ENCODE results near the gene ARHGAP44. TPM values are rescaled to one million over a fixed set of nuclear protein-coding genes. Genes with fewer than 3 reads are reported as not detected.

ARHGAP44 gene
- total and polyA plus RNA-seq, 2 of the 13 experiments (the other 11 are each of a cell fraction or from before 2014, with no cell fraction given), result 0.79 to 3.1 TPM

DNA sequence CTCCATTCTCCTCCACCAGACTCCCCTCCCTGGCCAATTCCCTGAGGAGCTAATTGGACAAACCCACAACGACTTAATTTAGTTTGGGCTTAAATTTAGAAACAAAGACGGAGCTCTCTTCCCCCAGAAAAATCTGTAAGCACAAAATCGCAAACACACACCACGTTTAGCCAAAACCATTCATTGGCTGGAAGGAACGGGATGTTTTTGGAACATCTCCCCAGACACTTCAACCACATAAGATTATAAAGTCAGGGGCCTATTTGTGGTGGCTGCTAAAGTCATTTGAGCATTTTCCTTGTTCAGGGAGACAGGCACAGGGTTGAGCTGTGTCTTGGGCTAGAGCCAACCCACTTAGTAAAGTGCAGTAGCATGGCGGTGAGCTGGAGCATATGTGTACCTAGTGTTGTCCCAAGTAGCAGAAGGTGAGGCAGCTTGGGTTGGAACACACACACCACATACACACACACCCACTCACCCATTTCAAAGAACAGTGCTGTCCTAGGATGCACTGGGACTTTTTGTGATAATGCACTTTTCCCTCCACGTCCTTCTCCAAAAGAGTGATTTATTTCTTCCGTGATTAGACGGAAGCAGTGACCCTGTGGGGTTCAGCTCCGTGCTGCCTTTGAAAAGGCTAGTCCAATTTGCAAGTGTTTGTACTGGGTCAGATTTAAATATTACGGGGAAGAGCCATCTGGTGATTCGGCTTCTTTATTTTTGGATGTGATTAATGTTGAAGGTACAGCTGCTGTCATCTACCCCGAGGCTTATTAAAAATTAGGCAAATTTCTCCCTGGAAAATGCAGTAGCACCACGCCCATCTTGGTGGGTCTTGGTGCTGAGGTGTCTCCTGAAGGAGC, 196.4 kb downstream of the ARHGAP44 start:
- H3K79me2 ChIP-seq (ENCODE audit: insufficient read depth, low read length), result no peaks in the 10 kb centered on the region
- H3K9me3 ChIP-seq (ENCODE audit: low read length), result no peaks in the 10 kb centered on the region
- in situ Hi-C loops (cut with HindIII; ENCODE audit: extremely low pct_ligation_motif_present, low pct_unique_long_range_greater_than_20kb), result no loop called here
- H2AFZ ChIP-seq (ENCODE audit: low read length), result no peak overlapping the region
- ATAC-seq, result no peak
- no peak for DNase-seq (ENCODE audit: low spot score)
- H3K4me2 ChIP-seq (ENCODE audit: low read depth, low read length), result no peak overlapping the region
- FAIRE-seq, result no peak
- no peak overlapping the region for H3K9ac ChIP-seq (ENCODE audit: insufficient read depth, low read depth, low read length)
- no peaks in the 10 kb centered on the region for H3K36me3 ChIP-seq (replicated peaks in 1 of 2; ENCODE audit: control insufficient read depth in 1 of 2, insufficient read depth in 2 of 2, low read length in 2 of 2)
- H3K4me3 ChIP-seq (replicated peaks in 1 of 3; ENCODE audit: insufficient read depth in 1 of 3, low read depth in 2 of 3, low read length in 3 of 3), result no peak overlapping the region
- H3K4me1 ChIP-seq (ENCODE audit: insufficient read depth, low read length), result peaks cover 13% of the 10 kb centered on the region
- ChIA-PET POLR2A (no interaction called here), CTCF (ENCODE audit: low intra/inter-chr PET ratio, low total read pairs) (no interaction called here)
- WGBS (ENCODE audit: low lambda C conversion rate), result 76% methylated on average over 11 of the region's 14 CpGs
- no peaks in the 10 kb centered on the region for H4K20me1 ChIP-seq (ENCODE audit: insufficient read depth, low read length)
- H3K27ac ChIP-seq (ENCODE audit: extremely low read length, insufficient read depth, low read length), result no peak overlapping the region
- no TSS peak for BruUV-seq (replicated peaks)
- H3K27me3 ChIP-seq (ENCODE audit: control insufficient read depth in 1 of 2, insufficient read depth in 2 of 2, low read length in 2 of 2), result no peaks in the 10 kb centered on the region
- intact Hi-C loops (cut with micrococcal nuclease; ENCODE audit: unreplicated experiment), result no loop called here
- TF ChIP-seq RBFOX2 (IDR thresholded peaks at IDR 0.05; ENCODE audit: low read depth, low read length), result no peak
- TF ChIP-seq ZNF318 (CRISPR knock-in tag; IDR thresholded peaks at IDR 0.05), result no peak
- no peak for TF ChIP-seq ZBTB39 (CRISPR knock-in tag; IDR thresholded peaks at IDR 0.05)
- no peak for TF ChIP-seq SMYD3 (CRISPR knock-in tag; IDR thresholded peaks at IDR 0.05)
- TF ChIP-seq MATR3 (CRISPR knock-in tag; IDR thresholded peaks at IDR 0.05), result no peak
- no peak for TF ChIP-seq GTF3A (CRISPR knock-in tag; conservative IDR thresholded peaks at IDR 0.05)
- TF ChIP-seq, protein P1, sequence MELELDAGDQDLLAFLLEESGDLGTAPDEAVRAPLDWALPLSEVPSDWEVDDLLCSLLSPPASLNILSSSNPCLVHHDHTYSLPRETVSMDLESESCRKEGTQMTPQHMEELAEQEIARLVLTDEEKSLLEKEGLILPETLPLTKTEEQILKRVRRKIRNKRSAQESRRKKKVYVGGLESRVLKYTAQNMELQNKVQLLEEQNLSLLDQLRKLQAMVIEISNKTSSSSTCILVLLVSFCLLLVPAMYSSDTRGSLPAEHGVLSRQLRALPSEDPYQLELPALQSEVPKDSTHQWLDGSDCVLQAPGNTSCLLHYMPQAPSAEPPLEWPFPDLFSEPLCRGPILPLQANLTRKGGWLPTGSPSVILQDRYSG (CRISPR knock-in tag; IDR thresholded peaks at IDR 0.05), result no peak
- TF ChIP-seq NFIB (CRISPR knock-in tag; IDR thresholded peaks at IDR 0.05; ENCODE audit: borderline replicate concordance), result no peak
- TF ChIP-seq ZC3H13 (CRISPR knock-in tag; IDR thresholded peaks at IDR 0.05), result no peak
- TF ChIP-seq NPAS2 (CRISPR knock-in tag; IDR thresholded peaks at IDR 0.05; ENCODE audit: borderline replicate concordance), result no peak
- no peak for TF ChIP-seq SMARCC2 (IDR thresholded peaks at IDR 0.05)
- TF ChIP-seq MYNN (CRISPR knock-in tag; IDR thresholded peaks at IDR 0.05; ENCODE audit: low read depth), result no peak

Measured in HepG2 (cell line).